Astrocyte of the hippocampus (primary cell): Measurements from ENCODE around the gene ILF3.
"Not testable (repeated sequence)": the region's sequence is repeated elsewhere in the genome, so short reads cannot be mapped to it uniquely, and the experiment has no call there.

Experiments used
- DNase-seq: peaks from one replicate; pipeline ENCODE4 v3.0.0; 2011; ENCODE audit warnings: low read depth, low spot score

Gene ILF3

DNA sequence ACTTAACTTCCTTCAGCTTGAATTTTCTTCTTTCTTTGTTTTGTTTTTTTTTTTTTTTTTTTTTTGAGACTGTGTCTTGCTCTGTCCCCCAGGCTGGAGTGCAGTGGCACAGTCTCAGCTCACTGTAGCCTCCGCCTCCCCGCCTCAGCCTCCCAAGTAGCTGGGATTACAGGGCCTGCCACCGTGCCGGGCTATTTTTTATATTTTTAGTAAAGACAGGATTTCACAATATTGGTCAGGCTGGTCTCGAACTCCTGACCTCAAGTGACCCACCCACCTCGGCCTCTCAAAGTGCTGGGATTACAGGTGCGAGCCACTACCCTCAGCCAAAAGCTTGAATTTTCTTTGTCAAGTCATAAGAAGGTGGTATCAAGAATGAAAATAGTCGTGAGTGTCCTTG, 21.1 kb downstream of the ILF3 start:
- DNase-seq, result not testable (repeated sequence)

DNA sequence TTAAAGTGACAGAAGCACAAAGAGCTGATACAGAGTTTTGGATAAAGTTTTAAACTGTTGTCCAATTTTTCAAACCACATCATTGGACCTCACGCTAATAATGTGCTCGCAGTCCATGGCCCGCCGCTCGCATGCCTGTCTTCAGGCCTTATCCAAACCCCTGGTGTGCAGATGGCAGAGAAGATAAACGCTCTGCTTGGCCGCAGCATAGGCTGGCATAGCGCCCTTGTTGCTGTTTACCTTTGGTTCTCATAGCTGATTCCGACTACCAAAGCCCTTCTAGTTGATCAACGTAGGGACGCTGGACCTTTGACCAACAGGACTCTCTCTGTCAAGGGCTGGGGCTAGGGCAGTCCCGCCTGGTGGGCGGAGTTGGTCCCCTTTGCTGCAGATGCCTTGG, 23.6 kb downstream of the ILF3 start:
- no peak for DNase-seq

DNA sequence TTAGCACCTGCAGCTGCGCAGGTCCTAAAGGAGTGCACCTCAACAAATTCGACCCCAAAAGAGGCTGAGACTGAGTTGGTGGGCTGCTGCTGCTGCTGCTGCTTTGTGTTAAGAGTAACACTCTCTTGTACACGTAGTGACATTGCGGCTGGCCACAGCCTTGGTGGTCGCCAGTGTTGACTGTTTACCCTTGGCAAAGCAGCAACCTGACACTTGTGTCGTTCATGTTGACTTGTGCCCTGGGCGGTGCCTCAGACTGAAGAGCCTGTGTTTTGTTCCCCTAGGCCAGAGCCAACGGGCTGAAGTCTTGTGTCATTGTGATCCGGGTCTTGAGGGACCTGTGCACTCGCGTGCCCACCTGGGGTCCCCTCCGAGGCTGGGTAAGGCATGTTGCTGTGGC, 24.7 kb downstream of the ILF3 start:
- no peak for DNase-seq

DNA sequence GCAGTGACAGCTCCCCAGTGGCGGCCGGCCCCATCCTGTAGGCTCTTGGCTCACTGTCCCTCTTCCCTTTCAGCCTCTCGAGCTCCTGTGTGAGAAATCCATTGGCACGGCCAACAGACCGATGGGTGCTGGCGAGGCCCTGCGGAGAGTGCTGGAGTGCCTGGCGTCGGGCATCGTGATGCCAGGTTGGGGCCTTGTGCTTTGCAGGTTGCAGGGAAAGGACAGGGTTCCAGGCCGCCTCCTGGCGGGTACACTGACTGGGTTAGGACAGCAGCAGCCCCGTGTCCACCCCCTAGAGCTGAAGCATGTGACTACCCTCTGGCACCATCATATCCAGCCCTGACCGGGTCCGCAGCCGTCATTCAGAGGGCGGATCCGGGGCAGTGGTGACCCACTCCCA, 25.6 kb downstream of the ILF3 start:
- no peak for DNase-seq

DNA sequence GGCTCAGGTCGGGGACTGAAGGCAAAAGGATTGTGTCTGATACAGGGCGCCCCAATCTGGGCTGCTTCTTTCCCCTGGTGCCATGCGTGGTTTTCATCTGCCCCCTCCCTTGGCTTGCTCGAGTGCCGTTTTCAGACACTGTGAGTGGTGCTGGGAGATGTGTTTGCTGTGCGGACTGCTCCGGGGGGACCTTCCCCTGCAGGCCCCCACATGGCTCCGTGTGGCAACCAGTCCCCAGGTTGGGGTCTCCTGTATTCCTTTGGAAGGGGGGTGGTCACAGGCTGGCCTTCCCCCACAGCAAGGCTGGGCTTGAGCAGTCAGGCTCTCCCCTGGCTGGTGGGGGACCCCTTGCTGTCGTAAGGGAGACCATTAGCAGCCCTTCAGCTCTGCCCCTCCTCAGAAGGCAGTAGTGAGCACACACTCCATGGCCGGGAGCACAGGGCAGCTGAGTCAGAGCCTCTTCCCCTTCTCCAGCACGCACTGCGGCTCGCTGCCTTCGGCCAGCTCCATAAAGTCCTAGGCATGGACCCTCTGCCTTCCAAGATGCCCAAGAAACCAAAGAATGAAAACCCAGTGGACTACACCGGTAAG, 26.5 kb downstream of the ILF3 start:
- no peak for DNase-seq

DNA sequence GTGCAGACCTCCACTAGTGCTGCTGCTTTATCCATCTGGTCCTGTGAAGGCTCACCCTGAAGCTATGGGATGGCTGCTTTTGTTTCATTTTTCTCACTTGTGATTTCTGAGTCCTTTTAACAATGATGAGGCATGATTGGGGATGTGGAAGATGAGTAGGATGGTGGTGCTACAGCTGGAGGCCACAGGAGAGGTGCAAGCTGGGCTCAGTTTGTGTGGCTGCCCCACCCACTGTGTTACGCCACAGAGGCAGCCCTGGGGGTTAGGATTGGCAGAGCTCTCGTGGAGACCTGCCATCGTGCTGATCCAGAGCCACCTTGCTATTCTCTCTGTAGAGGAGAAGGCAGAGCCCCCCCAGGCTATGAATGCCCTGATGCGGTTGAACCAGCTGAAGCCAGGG, 27.5 kb downstream of the ILF3 start:
- DNase-seq, result no peak

DNA sequence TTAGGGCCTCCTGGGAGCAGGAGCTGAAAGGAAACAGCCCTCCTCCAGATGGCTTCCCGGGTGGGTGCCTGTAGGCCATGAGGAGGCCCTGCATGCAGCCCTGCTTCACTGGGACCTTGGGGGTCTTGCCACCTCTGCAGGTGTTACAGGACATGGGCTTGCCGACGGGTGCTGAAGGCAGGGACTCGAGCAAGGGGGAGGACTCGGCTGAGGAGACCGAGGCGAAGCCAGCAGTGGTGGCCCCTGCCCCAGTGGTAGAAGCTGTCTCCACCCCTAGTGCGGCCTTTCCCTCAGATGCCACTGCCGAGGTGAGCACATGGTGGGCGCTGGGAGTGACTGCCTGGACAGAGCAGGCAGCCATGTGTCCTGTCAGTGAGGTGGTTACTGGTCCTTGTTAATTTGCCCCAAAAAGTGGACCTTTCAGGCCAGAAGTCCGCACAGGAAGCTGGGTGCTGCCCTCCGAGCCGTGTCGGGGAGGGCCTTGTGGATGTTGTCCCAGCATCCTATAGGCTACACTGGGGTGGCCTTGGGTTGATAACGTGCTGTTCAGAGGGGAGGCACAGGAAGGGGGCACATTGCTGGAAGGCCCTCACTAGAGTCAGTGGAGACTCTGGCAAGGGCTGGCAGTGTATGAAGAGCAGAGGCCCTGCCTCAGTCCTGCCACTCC, 28.4 kb downstream of the ILF3 start:
- DNase-seq, result no peak

DNA sequence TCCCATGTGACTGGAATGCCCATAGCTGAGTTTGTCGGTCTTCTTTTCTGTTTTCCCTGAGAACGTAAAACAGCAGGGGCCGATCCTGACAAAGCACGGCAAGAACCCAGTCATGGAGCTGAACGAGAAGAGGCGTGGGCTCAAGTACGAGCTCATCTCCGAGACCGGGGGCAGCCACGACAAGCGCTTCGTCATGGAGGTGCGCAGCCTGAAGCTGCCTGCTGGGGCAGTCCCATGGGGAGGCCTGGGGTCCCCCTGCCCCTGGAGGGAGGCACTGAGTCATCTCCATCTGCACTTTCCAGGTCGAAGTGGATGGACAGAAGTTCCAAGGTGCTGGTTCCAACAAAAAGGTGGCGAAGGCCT, 28.9 kb downstream of the ILF3 start:
- no peak for DNase-seq

DNA sequence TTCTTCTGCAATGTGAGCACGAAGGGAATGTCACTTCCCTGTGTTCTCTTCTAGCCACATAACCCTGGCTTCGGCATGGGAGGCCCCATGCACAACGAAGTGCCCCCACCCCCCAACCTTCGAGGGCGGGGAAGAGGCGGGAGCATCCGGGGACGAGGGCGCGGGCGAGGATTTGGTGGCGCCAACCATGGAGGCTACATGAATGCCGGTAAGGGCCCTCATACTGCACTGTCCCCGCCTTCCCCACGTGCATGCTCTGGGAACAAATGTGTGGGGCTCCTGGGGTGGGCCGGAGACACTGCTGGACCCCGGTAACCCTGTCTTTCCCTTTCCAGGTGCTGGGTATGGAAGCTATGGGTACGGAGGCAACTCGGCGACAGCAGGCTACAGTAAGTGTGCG, 29.4 kb downstream of the ILF3 start:
- DNase-seq, result no peak

DNA sequence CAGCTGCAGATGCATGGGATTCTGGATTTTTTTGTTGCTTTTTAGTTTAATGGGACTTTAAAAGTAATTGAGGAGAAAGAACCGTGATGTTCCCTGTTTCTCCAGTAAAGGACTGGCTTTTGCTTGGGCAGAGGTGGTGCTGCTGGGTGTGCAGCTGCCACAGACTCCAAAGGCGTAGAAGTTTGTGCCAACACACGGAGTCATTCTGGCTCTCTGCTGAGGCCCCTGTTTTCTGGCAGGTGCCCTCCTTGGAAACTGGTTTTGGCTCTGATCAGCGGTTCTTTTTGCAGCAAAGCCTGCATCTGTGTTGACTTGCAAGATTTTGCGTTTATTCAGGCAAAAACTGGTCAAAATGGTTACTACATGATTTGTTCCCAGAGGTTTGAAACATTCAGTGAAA, 31.1 kb downstream of the ILF3 start:
- no peak for DNase-seq

DNA sequence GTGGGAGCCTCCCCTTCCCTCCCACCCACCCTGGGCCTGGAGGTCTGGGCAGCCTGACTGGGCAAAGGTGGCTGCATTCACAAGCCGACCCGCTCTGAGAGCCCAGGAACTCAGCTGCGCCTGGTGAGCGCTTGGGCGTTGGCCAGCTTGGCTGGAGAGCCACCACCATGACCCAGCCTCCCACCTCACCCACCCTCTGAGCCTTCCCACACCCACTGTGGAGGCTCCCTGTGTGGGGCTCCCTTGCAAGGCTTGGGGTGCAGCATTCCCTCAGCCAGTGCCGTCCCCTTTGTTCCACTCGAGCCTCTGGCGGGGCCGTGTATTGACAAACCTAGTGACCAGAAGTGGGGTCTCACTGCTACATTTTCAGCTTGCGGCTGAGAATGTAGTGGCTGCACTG, 32.0 kb downstream of the ILF3 start:
- no peak for DNase-seq

DNA sequence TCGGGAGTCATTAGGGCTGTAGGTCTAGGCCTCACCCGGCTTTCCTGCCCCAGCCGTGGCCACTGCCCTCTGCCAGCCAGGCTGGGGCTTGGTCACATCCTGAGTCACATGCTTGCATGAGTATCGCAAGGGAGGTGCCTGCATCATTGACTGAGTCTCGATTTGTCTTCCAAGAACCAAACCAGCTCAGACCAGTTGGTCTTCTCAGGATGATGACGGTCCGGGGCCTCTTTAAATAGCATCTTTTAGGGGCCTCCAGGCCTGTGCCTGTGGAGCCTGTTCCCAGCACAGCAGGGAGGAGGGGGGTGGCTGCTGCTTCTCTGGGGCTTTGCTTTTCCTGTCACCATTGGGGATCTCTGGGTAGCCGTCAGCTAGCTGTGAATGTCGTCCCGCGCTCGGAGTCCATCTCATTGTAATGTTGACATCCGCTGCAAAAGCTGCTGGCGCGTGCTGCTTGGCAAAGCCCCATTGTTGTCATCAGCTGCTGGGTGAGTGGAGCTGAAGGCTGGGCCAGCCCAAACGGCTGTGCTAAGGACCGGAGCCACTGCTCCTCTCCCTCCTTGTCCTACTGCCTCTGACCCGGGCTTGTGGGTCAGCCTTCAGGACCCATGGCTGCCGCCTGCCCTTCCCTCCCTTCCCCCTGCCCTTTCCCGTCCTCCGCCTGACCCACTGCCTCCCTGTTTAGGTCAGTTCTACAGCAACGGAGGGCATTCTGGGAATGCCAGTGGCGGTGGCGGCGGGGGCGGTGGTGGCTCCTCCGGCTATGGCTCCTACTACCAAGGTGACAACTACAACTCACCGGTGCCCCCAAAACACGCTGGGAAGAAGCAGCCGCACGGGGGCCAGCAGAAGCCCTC, 32.7 kb downstream of the ILF3 start:
- DNase-seq, result peak; percentile 44

DNA sequence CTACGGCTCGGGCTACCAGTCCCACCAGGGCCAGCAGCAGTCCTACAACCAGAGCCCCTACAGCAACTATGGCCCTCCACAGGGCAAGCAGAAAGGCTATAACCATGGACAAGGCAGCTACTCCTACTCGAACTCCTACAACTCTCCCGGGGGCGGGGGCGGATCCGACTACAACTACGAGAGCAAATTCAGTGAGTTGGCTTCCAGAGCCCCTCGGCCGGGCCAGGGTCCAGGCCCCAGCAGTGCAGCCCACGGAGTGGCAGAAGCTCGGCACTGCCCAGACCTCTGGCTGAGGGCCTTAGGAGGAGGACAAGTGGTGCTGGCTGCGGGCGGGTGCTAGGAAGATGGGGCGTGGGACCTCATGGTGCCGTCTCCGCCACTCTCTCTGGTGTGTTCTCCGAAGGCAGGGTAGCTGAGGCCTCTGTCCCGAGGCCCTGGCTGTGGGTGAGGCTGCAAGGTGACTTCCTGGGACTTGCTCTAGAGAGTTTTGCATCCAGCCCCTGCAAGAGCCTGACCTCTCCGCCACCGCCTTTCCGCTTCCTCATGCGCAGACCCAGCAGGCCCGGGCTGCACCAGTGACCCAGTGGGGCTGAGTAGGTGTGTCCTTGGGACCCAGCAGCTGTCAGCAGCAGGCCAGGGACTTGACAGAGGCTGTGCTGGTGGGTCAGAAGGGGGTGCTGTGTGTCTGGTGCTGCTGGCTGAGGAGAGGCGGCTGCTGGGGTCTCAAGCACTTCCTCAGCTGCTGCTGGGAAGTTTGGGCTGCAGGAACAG, 33.6 kb downstream of the ILF3 start:
- DNase-seq, result no peak

DNA sequence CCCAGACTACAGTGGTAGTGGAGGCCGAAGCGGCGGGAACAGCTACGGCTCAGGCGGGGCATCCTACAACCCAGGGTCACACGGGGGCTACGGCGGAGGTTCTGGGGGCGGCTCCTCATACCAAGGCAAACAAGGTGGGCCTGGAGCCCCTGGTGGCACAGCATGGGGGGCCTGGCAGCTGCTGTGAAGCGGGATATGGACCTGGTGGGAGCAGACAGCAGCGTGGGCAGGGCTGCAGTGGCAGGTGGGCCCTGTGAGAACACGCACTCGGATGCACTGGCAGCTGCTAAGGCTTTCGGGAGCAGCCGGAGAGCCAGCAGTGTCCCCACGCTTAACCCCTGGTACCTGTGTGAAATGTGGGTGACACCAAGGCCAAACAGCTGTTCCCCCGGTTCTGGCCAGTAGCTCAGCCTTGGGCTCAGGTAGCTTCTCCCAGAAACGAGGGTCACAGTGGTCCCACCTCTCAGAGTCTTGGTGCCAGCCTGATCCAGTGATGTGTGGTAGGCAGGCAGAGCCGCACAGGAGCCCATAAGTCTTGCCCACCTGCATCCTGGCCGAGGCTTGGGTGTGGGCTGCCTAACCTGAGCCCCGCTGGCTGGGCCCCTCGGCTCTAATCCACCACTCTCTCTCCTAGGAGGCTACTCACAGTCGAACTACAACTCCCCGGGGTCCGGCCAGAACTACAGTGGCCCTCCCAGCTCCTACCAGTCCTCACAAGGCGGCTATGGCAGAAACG, 34.6 kb downstream of the ILF3 start:
- DNase-seq, result no peak

DNA sequence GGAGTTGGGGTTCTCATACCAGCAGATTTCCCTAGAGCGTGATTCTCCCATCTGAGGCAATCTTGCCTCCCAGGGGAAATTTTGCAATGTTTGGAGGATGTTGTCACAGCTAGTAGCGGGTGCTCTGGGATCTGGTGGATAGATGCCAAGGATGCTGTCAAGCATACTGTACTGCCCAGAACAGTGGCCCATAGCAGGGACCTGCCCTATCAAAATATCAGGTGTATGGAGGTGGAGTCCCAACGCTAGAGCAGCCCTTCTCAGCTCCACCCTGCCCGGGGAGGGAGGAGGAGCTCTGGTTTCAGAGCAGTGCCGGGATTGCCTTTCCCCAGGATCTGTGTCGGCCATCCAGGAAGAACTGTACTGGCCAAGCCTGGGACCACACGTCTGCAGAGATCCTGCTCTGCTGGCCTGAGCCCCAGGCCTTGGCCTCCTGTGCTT, 36.2 kb downstream of the ILF3 start:
- DNase-seq, result peak; percentile 34

DNA sequence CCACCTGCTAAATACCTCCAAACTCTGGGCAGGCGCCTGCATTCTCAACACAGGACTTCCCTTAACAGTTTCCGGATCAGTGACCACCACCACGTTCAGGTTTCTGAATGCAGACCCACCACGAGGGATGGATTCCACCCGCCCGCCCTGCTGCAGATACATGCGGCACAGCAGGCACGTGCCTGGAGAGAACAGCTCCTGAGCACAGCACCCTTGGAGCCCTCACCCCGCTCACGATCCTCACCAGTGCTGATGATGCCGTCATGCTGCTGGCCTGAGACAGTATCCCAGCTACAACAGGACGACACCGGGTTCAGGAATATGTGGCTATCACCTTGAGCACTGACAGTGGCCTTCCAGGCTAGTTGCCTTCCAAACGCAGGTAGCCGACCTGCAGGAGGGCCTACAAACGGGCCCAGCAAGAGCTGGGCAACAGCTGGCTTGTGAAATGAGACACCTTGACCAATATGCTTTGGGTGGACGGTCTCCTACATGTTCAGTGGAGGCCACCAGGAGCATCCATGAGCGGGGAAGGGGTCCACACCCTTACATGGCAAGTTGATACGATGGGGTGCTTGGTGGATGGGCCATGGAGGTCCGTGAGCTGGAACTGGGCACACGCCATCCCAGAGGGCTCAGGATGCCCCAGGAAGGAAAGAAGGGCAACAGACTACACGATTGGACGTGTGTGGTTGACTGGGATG, 37.2 kb downstream of the ILF3 start:
- DNase-seq, result no peak

DNA sequence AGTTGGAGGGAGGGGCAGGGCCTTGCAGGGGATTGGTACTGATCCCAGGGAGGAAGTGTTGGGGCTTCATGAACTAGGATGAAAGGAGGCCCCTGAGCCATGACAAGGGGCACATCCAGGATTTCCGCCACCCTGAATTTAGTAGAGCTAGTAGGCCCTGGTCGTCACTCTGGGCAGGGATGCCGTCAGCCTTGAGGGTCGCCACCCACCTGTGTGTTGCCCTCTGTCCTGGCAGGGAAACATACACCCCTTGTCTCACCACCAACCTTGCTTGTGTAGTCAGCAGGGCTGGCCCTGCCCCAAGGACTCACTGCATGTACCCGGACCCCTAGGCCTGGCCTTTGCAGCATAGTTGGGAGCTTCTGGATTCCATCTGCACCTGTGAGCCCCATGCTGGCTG, 37.7 kb downstream of the ILF3 start:
- no peak for DNase-seq

DNA sequence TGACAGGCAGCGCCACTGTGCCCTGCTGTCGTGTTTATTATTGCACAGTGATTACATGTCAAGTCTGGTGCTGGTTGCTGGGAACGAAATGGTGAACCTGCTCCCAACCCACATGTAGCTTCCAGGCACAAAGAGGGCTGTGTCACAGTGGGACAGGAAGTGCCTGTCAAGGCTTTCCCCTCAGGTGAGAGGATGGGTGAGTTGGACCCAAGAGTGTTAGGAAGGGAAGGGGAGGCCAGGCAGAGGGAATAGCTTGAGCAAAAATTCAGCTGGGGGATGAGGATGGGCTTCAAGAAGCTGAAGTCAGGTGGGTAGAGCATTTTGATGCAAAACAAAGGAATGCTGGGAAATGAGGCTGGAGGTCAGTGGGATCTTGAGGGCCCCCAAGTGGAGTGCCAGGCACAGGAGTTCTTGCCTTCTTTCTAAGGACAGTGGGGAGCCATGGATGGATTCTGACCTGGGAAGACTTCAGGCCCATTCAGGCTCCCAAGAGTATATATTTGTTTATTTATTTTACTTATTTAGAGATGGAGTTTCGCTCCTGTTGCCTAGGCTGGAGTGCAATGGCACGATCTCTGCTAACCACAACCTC, 38.6 kb downstream of the ILF3 start:
- no peak for DNase-seq

DNA sequence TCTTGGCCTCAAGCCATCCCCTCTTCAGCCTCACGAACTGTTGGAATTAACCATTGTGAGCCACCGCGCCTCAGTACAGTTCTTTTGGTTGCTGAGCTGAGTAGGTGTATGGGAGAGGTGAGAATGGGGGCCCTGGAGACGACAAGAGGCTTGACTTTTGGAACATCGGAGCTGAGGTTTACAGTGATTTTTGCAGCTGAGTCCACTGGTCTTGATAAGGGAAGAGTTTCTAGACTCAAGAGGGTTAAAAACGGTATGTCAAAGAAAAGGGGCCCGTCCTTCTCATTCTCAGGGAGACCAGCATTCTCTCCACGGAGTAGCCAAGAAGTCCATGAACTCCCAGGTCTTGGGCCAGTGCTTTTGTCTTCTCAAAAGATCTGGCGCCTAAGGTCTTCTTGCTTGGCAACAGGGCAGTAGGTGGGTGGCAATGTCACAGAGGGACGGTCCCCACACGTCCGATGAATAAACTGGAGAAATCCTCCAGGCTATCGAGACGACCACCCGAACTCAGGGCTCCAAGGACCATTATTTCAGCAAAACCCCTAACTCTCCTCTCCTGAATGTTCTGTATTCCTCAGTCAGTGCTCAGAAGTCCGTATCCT, 40.7 kb downstream of the ILF3 start:
- no peak for DNase-seq
